IPS-NIHi11 (cell line): Measurements from ENCODE around the gene NUP210L.
A peak's percentile ranks its signal among the peaks of the same experiment; 100 is the strongest.

Experiments used
- DNase-seq: peaks from one replicate; pipeline ENCODE4 v3.0.0; 2012; ENCODE audit warnings: mixed read lengths, low spot score

The NUP210L gene

GRCh38 chr1:153963850-153964331, 191.0 kb downstream of the NUP210L start:
- peak; percentile 44 for DNase-seq

- DNase-seq = peak; percentile 88
These were observed 191.6 kb downstream of the NUP210L start, which contains the start of gene SLC39A1 for GRCh38 chr1:153963030-153963849. TSS of gene SLC39A1 (minus strand) at chr1:153963537. CDS start at chr1:153962715, 822 bp downstream.

DNA sequence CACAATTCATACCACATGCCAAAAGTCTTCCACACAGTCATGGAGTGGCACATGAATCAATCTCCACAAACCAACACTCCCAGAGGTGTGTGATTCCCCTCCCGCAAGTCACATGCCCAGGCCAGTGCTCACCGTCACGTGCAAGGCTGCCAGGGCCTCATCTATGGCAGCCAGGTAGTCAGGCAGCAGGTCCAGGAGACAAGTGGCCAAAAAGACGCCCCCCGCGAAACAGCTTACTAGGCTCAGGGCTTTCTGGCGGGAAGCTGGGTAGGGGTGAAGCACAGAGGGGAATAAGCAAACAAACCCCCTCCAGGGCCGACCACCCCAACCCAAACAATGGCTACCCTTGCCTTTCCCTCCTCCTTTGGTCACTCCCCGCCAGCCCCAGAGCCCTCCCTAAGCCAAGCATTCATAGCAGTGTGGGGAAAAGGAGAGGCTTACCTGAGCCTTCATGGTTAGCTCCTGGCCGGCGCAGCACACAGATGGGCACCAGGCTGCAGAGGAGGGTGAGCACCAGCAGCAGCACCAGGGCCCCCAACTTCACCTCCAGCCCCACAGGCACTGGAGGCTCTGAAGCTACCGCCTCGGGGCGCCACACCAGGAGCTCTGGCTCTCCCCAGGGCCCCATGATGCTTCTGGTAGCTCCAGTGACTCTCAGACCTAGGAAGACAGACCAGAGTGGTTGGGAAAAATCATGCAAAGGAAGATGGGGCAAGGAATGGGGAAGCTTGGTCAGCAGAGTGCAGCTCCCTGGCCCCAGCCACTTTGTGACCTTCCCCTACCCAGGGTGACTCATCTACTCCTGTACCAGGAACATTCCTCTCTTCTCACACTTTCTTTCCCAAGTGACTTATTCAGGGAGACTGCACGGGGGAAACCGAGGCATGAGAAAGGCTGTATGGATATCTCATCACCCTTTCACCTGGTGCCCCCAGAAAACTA, 192.5 kb downstream of the NUP210L start:
- no peak for DNase-seq

DNA sequence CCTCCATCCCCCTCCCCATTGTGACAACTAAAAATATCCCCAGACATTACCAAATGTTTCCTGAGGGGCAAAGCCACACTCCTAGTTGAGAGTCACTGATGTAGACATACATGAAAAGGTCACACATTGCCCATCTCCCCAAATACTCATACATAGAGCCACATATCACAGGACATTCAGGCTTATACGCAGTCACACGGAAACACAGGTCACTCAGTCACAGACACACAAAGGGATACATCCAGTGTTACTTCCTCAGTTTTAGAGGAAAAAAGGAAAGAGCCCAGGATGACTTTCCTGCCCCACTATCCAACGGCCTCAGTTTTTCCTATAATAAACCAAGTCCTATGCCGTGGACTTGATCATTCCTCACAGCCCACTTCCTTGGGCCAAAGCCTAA, 193.5 kb downstream of the NUP210L start:
- no peak for DNase-seq

- no peak for DNase-seq
These were observed 194.7 kb downstream of the NUP210L start for GRCh38 chr1:153960206-153960605.

DNA sequence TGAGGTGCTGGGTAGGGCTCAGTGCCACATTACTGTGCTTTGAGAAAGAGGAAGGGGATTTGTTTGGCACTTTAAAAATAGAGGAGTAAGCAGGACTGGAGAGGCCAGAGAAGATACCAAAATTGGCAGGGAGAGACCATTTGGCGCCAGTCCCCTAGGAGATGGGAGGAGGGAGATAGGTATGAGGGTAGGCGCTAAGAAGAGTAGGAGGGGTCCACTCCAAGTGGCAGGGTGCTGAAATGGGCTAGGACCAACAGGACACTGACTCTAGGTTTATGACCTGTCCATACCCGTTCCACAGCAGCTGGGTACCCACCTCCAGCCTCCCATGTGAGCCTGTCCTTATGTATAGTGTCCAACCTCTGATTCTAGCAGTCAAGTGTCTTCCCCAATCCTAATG, 195.4 kb downstream of the NUP210L start:
- DNase-seq = no peak

DNA sequence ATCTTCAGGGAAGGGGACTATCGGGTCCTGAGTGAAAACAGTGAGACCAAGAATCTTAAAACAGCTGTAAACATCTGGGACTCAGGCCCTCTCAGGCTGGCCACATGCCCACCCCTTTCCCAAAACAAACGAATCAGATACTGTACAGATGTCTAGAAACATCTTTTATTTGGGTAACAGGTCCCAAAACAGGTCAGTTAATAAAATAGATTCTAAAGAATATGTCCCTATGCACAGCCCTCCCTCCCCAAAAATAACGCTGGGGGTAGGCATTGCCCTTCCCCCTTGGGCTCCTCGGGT, 196.0 kb downstream of the NUP210L start:
- no peak for DNase-seq

DNA sequence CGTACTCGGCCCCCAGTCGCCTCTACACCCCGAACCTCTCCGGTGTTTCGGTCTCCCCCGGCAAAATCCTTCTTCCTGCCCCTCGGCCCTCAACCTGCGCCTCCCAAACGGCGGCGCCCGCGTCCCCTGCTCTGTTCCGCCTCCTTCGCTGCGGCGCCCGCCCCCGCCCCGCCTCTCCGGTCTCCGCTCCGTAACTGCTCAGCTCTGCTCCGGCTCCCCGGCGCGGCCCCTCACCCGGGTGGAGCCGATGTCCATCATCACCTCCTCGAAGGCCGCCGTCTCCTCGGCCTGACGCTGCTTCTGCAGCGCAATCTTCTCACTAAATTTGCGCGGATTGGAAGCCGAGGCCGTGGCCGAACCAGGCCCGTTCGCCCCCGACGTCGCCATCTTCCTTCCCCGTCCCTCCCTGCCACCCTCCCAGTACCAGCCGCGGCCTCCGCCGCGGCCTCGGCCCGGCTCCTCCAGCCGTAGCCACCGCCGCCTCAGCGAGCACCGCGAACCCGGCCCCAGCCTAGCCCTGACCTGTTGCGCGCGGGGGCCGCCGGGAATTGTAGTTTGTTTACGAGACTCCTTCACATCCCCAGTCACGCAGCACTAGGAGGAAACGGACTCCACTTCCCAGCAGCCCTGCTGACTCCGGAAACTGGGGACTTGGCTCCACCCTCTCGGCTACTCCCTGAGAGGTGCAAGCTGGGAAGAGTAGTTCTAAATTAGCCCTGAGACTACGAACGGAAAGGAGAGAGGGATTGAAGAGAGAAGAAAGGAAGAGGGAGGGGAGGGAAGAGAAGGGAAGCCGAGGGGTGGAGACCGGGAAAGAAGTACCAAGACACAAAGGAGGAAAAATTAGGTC, 196.5 kb downstream of the NUP210L start, which contains the start of gene CRTC2:
TSS of gene CRTC2 (minus strand) at position 502 of the 850 bp plus-strand sequence. CDS start at position 387, 115 bp downstream.
- DNase-seq = peak; percentile 96

DNA sequence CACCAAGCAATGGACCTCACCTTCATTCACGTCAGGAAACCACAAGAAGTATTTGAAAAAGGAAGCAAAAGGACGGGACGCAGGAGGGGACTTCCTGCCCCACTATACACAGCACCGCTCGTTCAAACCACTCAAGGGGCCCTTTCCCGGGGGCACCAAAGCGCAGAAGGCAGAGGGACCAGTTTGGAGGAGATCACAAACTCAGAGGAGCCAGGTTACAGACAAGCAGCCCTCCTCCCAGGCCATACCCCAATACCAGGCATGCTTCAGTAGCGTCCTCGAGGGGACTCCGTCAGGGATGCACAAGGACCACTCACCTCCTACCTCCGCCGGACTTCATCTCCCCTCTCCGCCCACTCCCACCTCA, 197.1 kb downstream of the NUP210L start:
- no peak for DNase-seq

DNA sequence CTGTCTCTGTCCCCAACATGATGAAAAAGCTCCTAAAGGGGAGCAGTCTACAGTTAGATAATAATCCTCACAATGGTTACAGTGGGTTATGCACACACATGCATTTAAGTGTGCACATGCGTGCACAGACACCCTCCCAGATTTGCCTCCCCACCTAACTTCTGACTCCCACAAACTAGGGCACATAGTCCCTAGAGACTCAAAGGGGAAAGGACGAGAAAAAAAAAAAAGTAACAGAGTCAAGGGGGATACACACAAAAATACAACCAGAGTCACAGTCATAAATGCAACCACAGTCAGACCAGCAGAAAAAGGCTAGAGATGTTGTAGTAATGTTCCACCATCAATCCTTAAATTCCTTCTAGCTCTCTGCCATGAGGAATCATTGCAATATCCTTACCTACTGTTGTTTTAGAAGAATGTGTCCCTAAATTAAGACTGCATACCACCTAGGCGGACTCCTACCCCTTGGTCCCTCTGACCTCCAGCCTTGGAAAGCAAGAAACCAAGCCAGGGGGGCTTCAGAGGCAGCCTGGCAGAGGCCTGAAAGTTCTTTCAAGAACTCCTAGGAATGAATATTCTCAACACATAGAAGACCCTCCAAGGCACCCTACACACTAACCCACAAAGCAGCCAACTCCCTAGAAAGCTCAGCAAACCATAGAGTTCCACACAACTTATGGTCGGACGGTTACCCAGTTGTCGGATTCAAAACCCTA, 197.7 kb downstream of the NUP210L start:
- DNase-seq = no peak

GRCh38 chr1:153954826-153955225, 200.0 kb downstream of the NUP210L start:
- no peak for DNase-seq

- no peak for DNase-seq
These were observed 201.0 kb downstream of the NUP210L start for GRCh38 chr1:153953859-153954365.

DNA sequence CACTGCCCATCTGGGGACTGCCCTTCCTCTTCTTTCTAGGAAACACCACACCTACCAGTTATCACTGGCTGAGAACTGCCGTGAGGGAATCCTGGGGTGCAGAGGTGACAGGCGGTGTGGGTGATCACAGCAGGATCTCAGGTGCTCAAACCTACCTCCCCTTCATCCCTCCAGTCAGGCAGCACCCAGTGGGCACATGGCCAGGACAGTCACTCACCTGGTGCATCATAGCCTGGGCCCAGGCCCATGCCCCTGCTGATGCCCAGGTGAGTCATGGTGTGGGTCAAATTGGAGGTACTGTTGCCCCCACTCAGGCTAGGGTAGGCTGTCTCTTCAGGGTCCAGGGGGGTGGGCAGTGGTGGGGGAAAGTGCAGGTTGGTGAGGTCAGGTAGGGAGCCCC, 203.1 kb downstream of the NUP210L start:
- DNase-seq = no peak

DNA sequence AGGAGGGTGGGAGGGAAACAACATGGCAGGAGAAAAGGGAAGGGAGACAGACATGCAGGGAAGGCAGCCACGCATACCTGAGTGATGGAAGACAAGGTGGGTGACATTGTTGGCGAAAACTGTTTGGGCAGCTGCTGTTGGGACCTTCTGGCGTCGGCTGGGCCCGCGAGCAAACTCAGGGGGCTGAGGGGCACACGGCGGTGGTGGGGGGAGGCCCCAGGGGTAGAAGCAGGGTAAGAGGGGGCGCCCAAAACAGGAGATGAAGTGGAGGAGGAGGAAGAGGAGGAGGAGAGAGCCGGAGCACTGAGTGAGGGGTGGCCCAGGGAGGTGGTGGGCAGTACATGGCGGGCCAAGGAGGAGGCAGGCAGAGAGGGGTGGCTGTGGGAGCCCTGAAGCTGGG, 203.7 kb downstream of the NUP210L start:
- no peak for DNase-seq

- DNase-seq = peak; percentile 100
These were observed 208.1 kb downstream of the NUP210L start, which contains the start of gene DENND4B for GRCh38 chr1:153946622-153947241. TSS of gene DENND4B (minus strand) at chr1:153946718. CDS start at chr1:153944374, 2,344 bp downstream.

- DNase-seq = peak; percentile 84
These were observed 208.9 kb downstream of the NUP210L start for GRCh38 chr1:153945795-153946621.

DNA sequence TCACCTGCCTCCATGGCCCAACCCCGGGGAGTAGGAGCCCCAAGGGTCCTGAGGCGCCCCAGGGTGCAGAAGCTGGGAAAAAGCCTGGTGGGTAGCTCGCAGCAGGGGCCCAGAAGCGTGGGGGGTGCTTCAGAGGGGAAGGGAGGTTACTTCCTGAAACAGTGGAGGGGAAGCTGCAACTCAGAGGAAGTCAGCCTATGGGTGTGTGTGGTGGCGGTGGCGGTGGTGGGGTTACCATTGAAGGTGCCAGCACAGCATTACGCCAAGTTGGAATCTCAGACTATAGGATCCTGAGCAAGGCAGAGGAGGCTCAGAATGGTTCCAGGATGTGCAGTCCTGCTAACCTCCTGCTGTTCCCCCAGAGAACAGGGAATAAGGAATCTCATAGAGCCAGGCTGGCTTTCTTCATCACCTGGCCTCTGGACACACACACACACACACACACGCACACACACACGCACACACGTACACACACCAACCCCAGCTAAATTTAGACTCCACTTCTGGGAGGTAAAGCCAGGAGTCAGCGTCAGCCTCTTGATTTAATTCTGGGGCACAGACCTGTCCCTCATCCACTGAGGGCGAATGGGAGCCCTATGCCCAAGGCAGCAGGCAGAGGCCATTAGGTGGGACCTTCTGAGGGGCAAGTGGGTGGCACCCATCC, 209.6 kb downstream of the NUP210L start:
- no peak for DNase-seq

- DNase-seq = no peak
These were observed 210.1 kb downstream of the NUP210L start for GRCh38 chr1:153944827-153945117.
